GM18858 (cell line): ENCODE results near the gene SH3BP5.
A peak's percentile ranks its signal among the peaks of the same experiment; 100 is the strongest.

Experiments used
- ATAC-seq: cut with Tn5 transposase; IDR thresholded peaks from one replicate; pipeline ENCODE4 v1.9.1; 2021; ENCODE audit not compliant: unreplicated experiment

Gene SH3BP5

DNA sequence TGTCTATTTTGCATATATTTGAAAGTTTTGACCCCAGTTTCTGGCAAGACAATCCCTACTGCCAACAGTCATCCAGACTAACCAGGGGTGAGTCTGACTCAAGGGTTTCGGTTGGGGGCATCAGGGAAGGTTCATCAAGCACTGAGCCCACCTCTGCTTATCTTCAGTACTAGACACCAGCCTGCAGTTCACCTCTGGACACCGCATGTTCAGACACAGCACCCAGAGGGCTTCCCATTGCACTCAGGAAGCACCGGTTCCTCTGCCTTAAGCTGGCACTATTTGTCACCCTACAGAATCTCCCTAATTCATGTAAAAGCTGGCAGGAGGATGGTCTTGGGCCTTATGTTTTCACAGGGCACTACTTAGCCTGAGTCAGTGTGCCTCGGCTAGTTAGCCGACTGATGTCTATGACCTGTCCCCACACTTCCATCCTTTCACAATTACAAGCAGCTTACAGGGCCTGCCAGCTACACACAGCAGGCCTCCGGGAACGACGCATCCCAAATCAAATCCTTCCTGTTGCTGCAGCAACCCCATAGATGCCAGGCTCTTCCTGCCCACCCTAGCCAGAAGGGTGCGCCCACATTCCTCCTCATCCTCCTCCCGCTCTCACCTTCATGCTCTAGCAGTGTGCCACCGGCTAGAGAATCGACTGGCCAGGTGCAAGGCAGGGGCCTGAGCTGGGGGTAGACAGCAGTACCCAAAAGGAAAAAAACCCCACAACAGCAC is 52.5 kb downstream of the SH3BP5 start:
- no peak for ATAC-seq

DNA sequence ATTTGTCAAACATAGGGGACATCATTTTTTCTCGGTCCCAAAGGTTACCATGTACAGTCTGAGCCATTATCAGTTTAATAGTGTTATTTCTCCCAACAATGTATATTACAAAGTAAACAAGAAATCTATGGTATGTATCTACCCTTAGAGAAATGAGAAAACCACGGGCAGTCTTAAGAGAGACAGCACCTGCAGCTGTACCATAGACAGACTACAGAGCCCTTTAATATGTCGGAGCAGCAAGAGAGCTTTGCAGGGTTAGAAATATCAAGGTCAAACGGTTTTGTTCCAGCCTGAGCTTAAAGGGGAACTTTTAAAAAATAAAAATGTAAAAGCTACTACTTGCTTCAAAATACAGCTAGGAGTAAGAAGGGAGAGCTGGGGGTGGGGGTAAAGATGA is 53.2 kb downstream of the SH3BP5 start:
- no peak for ATAC-seq

DNA sequence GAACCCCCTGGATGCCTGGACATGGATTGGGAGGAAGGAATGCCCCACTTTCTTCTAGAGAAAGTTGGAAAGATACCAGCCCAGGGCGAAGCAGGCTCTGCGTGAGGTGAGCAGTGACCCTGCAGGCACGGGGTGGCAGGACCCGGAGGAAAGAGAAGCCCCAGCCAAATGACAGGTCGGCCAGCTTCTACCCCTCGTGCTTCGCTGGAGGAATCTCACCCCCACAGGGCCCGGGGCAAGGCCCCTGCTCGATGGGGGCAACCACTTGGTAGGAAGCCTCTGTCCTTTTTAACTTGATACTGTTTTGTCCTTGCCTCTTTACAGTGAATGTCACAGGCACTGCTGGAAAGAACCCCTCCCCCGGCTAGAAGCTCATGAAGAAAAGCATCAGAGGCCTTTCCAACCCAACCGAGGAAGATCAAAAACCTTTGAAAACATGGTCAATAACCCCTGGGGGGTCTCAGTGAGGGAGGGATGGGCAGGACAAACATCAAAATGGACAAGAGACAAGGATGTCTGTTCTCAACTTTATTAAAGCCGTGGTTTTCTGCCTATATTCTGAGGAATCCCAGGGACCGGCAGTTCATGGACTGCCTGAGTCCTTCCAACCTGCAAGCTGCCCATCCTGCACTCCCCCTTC is 54.4 kb downstream of the SH3BP5 start:
- no peak for ATAC-seq

DNA sequence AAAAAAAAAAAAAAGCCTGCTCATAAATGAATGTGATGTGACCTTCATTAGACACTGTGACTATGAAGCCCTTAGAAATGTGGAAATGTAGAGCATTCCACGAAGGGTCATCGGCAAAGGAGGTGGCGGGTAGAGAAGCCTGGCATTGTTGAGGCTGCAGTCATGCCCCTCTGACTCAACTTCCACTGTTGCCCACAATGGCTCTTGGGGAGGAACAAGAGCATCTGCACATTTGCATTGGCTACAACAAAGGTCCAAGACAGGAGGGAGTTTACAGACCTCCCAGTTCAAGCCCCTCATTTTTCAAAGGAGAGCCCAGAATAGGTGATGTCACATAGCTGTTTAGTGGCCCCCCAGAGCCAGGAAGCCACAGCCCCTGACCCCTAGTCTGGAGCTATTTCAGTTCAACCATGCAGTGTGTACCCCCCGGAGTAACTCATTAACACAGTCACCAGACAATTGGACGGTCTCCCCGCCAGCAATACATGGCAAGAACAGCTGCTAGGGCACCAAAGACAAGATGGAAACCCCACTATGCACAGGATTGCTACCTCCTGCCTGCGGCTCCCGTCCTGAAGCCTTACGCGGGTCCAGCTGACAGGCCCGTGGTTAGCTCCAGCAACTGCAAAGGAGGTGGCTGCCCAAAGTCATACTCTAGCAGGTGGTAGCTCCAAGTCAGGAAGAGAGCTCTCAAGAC is 56.2 kb downstream of the SH3BP5 start:
- ATAC-seq, result no peak

DNA sequence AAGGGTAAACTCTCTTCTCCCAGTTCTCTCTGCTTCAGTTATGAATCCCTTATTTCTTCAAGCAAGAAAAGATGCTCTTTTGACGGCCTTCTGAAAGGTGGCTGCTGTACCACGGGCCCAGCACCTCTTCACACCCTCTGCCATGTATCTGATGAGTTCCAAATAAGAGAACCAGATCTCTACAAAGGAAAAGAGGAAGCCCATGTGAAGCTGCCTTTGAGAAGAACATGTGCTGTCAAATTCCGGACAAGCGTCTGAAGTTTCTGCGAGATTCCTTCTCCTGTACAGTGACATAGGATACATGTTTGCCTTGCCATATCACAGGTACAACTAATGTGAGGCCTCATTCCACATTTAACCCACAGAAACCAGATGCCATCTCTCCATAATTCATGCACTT is 59.2 kb downstream of the SH3BP5 start:
- ATAC-seq, result no peak

DNA sequence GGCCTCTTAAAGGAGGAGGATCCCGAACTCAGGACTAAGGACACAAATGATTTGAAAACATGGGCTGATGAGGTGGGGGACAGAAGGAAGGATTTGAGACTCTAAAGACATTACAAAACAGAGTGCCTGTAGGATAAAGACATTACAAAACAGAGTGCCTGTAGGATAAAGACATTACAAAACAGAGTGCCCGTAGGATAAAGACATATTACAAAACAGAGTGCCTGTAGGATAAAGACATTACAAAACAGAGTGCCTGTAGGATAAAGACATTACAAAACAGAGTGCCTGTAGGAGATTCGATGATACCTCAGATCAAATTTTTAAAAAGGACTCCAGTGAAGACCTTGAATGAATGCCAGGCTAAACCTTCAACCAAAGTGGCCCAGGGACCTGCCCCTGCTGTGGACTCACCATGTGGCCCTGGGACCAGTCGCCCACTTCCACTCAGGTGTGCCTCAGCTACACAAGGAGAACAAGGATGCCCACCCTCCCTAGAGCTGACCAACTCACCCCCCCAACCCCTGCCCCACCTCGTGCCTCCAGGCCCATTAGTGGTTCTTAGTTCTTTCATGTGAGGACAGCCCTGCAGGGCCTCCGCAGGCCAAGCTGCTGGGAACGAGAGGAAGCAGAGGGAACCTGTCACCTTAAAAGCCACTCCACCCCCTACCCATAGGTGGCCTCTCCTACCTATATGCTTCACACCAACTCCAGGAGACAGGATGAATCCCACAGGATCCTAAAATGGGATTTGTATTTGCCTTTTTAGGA is 59.8 kb downstream of the SH3BP5 start:
- ATAC-seq, result no peak

DNA sequence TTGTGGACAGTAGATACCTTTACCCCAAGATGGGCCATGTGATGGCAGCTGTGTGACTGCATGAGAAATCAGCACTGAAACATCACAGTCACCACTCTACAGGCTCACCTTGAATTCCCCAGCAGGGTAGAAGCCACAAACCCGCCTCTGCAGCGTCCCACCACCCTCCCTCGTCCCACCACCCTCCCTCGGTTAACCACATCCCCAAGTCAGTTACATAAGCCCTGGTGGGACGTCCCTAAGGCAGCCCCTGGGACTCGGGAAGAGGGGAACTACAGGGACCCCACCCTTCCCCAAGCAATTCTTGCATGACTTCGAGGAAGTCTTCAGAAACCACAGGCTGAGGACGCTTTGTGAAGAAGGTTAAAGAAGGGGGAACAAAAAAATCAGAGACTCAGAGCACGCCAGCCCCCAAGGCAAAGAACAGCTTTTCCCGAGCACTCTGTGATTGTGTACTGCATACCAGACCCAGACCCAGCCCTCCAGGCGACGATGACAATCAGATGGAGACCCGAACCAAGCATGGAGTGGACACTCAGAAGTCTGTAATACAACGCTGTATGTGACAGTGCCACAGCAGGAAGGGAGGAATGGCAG is 60.5 kb downstream of the SH3BP5 start:
- ATAC-seq, result peak; percentile 50

DNA sequence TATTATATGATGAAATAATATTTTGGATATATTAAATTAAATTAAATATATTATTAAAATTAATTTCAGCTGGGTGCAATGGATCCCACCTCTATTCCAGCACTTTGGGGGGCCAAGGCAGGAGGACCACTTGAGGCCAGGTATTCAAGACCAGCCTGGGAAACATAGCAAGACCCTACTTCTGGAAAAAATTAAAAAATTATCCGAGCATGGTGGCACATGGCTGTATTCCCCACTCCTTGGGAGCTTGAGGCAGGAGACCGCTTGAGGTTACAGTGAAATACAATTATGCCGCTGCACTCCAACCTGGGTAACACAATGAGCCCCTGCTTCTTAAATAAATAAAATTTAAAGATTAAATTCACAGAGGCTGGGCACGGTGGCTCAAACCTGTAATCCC is 61.4 kb downstream of the SH3BP5 start:
- ATAC-seq, result no peak

DNA sequence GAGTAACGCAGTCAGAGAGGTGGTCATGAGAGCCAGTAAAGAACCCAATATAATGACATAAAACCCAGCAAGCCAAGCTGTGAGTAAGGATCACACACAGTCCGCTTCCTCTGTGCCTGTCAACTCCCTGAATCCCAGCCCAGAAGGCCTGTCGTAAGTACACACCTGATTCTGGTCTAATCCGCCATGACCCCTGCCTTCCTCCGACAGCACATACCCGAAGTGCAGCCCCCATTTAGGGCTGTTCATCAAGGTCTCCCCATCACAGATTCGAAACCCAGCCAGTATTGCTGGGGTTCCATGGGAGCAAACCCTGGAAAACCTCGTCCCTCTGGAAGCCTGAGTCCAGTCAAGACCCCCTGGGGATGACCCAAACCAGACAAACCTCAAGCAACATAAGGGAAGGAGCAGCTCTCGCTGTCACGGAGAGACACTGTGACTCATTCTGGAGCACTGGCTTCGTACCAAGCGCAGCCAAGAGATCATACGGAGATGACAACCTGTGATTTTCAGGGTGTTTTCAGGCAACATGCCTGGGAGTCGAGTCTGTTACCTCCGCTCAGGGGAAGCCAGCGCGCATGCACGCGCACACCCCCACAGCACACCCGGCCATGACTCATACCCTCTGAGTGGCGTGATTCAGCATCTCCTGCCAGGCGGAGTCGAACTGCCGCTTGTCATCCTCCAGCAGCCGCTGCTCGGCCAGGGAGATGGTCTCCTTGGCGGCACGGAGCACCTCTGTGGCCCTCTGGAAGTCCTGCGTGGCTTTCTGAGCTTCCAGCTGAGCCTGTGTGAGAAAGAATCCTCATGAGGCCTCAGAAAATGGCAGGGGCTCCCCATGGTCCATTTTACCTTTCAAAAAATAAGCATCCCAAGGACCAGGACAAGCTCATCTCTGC is 63.0 kb downstream of the SH3BP5 start:
- ATAC-seq, result peak; percentile 53

DNA sequence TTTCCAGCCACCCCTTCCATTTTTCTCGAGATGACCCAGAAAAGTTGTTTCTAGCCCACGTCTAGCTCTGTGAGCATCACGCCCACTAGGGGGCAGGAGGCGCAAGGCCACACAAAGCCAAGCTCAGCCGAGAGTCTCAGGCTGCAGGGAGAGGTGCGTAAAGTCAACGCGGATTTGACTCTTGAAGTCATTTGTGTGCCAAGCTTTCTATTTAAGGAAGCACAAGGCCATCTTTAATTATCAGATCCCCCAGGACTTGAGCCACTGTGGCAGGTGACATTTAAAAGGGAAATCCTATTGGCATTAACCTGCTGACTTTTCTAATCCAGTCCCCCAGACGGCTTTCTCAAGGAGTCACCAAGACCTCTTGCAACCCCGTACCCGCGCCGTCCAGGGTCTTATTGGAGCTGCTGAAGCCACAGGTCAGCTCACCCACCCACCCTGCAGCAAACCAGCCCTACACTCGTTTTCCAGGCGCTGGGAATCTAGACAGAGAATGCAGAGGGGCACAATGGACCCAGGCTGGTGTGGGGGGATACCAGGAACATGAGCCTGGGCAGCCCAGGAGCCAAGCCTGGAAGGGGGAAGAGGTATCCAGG is 64.3 kb downstream of the SH3BP5 start:
- ATAC-seq, result peak; percentile 35

DNA sequence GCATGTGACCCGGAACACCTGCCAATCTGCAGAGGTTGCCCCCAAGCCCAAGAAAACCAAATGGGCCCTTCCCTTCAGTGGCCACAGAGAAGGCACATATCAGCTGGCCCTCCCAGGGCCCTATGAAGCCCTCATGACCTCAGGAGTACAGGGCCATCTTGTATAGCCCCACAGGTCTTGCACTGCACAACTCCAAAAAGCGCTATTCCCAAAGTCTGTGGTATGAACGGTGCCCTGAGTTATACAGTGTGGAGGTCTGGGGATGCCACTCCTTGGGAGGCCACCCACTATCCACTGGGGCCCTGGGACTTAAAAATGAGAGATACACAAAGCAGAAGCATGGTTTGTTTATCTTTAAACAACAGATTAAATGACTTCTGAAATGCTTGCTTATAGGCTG is 64.9 kb downstream of the SH3BP5 start:
- no peak for ATAC-seq

DNA sequence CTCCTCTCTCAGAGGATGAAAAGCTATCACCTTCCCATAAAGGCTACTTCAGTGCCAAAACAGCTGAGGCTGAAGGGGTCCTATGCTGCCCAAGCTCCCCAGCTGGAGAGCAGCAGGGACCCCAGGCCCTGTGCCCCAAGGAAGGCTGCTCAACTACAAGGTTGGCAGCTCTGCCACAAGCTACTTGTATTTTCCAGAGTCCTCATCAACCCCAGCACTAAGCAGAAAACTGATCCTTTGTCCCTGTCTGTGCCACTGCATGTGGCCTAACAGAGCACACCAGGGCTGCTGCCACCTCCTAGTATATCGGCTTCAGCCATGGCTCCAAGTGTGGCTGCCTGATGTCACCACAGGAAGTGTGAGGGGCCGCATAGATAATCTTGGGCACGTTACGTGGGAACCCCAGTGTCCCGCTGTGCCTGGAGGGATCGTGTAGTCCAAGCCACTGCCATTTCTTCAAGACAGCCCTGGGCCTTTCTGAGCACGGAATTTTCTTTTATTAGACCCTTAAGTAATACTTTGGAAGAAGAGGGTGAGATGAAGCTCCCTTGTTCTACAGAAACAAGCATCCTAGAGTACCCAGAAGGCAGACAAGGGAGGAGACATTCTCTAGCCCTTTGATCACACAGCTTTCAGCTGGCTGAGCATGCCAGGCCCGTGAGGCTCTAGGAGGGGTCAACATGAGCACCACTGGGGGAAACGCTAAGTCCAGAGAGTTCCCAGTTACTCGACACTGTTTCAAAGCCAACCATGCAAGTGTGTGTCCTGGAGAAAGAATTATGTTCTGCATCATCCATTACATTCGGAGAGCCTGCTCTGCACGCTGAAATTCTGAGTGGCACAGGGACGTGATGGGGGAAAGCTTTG is 65.6 kb downstream of the SH3BP5 start:
- no peak for ATAC-seq

DNA sequence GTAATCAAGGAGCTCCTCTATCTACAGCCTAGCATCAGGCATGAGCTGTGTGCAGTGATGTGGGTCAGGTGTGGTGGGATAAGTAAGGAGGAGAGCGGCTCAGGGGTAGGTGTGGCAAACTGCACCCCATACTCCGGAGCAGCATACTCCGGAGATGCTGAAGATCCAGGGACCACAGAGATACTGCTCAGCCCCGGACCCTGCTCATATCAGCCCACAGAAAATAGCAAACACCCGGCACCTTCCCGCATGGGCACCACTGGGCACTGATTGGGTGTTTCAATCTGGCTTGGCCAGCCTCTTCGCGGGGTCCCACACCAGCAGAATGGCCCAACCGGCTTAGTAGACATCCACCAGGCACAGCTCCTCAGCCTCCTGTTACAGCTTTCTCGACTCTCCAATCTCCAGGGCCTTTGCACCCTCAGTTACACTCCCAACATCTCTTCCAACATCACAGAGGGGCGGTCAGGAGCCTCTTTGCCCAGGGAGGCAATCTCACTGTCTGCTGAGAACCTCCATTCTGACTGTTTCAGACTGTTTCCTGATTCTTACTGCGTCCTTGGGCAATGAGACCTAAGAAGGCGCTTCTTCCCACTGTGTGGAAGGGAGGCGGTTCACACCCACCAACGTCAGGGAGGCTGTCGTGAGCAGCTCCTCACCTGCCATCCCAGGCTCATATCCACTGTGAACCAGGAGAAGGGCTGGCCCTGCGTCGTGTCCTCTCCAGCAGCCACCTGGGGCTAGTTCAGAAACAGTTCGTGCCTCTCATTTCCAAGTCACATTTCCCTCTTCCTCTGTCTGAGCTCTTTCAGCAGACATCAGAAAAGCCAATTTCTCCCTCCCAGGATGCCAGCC is 66.5 kb downstream of the SH3BP5 start:
- ATAC-seq, result no peak

DNA sequence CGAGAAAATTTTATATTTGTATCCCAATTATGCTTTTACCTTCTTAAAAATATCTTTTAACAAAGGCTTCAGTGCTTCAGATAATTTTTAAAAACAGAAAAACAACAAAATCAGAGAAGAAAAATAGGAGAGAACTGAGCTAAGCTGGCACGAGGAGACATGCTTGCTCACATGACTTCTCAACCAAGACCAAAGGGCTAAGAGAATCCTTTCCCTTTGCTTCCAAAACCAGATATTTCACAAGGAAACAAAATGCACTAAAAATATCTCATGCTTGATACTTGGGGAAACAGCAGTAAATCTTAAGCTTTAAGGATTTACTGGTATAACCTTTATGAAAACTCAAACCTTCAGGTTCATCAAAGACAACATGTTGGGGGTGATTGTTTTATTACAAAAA is 67.9 kb downstream of the SH3BP5 start:
- ATAC-seq, result no peak

DNA sequence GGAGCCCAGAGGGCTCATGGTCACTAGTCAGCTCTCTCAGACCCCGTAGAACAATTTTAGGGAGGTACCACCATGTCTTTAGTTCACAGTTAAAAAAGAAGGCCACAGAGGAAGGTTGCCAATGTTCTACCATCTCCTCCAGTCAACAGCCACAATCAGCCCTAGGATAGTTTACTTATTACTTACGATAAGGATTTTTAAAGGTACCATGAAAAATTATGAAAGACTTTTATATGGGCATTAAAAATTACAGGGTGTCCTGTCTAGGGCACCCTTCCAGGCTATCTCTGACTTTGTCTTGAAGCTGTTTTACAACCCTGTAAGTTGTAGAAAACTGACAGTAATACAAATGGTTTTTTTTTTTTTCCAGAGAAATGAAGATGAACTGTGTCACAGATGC is 68.5 kb downstream of the SH3BP5 start:
- ATAC-seq, result no peak

DNA sequence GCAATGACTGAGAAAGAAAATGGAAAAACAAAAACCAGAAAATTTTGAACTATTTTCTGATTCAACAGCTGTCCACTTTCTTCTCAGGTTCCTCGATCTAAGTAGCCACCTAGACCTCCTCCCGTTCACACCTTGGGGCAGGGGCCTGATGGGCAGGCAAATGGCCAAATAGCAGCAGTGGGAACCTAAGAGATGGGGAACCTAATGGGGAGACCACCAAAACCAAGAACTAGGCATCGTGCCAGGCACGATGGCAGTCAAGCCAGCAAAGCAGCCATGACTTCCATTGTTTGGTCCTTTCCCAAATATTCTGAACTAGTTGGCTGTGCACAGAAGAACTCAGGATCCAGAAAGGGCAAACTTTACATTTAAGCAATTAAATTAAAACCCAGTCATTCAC is 69.3 kb downstream of the SH3BP5 start:
- ATAC-seq, result no peak

DNA sequence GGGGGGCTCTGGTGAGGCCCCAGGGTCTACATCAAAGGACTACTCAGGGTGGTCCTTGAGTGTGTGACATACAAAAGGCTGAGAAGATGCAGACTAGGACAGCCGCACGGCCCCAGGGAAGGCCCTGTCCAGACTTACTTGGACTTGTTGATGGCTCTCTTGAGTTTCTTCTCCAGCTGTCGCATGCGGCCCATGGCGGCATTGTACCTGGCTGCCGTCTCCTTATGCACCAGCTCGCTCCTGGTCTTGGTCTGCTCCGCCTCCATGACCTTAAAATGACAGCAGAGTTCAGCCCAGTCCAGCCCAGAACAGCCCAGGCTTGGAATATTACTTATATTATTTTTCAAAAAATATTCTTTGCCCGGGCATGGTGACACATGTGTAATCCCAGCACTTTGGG is 70.4 kb downstream of the SH3BP5 start:
- ATAC-seq, result no peak

DNA sequence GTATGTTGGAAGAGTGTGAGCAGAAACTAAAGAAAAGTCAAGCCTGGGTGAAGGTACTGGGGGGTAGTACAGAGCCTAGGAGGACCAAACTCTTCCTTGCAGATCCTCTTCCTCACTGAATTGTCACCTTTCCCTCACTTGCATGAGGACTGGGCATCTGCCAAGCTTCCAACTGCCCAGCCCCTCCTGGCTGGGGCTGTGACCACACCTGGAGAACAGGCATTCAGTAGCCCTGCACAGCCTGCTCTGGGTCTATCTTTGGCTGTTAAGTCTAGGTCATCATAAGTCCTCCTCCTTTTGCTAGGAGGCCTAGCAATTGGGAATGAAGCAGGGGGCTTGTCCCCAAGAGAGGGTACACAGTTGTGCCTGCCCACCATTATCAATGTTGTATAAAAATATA is 71.1 kb downstream of the SH3BP5 start:
- no peak for ATAC-seq
